NK-92 treated with Interleukin-12 subunit alpha and Interleukin-12 subunit beta, amount 100 ng/mL, for 24 hours (cell line): ENCODE measurements around the gene PRKCE.

ENCODE experiments used
- DNase-seq: peaks from one replicate; lab custom pipeline; 2025; lab: John Stamatoyannopoulos, UW

PRKCE gene

DNA sequence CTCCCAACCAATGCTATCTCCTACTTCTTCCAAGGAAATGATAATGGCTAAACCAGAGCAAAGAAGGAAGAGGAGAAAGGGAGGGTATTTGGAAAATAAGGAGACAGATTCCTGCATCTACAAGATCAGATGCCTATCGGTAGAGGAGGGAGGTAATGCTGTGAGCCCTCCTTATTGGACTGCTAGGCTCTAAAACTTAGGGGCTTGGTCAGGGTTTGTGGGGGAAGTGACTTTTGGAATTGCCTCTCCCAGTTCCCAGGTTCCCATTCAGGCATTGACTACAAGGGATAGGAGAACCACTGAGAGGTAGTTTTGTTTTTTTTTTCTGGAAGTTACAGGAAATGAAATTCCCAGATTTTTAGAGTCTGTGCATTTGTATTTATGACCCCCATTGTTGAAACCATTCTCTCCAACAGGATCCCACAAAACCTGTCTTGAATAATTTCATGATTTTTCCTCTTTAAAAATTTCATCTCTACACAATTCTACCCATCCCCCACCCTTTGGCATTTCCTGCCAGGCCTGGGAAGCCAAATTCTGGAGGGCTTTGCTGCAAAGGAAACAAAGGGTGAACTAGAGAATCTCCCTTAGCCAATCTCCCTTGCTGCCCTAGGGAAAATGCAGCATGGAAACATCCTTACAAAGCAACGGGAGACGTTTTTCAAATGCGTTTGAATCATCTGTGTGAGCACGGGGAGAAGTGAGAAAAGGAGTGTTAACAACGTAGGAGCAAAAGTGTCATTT, 363.6 kb downstream of the PRKCE start:
- DNase-seq = no peak

DNA sequence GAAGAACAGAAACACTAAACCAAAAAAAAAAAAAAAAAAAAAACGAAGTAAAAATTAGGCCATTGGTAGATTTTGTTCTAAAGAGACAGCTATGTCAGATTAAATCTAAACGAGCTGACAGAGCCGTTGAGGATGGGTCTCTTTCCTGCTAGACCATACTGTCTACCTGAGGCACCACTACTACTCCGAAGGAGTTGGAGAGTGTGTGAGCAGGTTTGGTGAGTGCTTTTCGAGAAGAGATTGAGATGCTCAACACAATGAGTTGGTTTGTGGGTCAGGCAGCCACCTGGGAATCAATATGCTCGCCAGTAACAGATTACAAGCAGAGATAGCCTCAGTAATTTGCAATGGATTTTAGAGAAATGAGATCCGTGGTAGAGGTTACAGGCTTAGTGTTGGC, 364.2 kb downstream of the PRKCE start:
- no peak for DNase-seq

DNA sequence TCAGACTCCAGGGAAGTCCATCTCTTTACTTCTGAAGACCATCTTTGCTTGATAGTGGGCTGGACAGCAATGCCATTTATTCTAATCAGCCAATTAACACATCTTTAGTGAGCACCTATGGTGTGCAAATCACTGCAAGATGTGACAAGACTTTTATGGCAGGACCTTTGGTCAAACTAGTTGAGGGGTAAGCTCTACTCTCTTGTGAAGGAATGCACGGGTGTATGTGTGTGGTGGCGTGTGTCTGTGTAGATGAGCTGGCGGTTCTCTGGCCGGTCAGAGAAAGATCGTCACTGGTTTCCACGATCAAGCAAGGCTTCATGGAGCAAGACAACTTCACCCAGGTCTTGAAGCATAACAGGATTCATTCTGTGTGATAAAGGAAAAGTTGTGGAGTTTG, 364.6 kb downstream of the PRKCE start:
- DNase-seq = no peak

DNA sequence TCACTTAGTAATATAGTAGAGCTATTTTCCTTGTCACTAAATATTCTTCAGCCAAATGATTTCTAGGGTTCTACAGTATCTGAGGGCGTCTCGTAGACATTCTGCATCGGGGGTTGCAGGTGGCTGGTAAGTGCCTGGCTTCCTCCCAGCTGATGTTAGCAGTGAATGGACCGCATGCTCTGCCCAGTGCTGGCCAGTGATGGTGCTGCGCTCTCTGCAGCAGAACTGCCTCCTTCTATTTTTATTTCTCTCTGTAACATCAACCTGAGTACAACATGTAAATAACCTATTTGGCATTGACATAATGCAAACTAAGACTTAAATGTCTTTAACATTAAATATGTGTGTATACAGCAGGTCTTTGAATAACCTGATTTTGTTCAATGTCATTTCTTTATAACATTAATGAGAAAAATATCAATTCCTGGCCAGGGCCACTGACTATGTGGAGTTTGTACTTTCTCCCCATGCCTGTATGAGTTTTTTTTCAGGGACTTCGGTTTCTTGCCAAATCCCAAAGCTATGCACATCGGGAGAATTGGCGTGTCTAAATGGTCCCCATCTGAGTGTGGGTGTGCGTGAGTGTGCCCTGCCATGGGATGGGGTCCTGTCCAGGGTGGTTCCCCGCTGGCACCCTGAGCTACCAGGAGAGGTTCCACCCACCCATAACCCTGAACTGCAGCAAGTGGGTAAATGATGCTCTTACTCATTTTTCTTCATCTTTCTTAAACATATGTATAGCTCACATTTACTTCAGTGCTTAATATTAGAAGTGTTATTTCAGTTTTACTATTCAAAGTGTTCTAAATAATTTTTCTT, 367.5 kb downstream of the PRKCE start:
- no peak for DNase-seq

- no peak for DNase-seq
Observed at GRCh38 chr2:46020416-46020815, 368.9 kb downstream of the PRKCE start.

GRCh38 chr2:46023165-46023854, 371.8 kb downstream of the PRKCE start:
- no peak for DNase-seq

DNA sequence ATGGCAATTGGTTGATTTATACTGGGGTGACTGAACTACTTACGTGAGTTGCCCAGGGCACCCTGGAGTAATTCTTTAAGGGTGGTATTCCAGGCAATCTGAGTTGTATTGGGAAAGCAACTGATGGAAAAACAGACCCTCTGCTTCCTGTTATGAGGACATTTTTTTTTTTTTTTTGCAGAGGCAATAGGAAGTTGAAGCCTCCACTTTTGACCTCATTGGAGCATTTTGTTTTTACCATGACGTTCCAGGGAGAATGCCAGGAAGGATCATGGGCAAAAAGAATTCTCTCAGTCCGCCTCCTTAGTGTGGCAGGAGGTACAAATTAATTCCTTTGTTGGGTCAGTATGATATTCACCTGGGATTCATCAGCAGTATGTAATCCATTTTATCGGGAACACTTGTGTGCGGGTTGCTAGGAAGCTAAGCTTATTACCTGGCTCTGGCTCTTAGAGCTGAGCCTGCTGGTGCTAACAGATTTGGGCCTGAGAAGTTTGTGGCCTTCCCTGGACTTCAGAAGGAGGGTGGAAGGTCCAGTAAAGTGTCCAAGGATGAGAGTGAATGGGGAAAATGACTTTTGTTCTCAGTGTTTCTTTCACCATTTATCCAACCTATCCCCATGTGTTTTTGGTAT, 372.8 kb downstream of the PRKCE start:
- no peak for DNase-seq

DNA sequence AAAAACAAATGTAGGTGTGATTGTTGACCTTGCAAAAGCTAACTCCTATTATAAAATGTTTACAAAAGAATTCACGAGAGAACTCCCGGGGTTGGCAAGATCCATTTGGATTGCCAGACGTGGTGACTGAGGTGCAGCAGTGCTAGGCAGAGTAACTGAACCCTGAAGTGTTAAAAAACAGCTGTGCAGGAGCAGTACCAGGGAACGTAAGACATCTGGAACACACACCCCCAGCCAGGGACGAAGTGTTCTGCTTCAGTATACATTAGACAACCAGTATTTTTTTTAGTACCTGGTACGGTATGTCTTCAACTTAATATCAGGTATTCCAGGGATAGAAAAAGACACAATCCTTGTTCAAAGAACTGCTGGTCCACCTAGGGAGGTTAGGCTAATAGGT, 373.6 kb downstream of the PRKCE start:
- DNase-seq = no peak

- no peak for DNase-seq
Observed at GRCh38 chr2:46025676-46026075, 374.2 kb downstream of the PRKCE start.

GRCh38 chr2:46026431-46026830, 375.0 kb downstream of the PRKCE start:
- no peak for DNase-seq

GRCh38 chr2:46029332-46029811, 377.9 kb downstream of the PRKCE start:
- DNase-seq = no peak

- no peak for DNase-seq
Observed at GRCh38 chr2:46030330-46030729, 378.9 kb downstream of the PRKCE start.

- DNase-seq = no peak
Observed at GRCh38 chr2:46032161-46032813, 380.8 kb downstream of the PRKCE start.

DNA sequence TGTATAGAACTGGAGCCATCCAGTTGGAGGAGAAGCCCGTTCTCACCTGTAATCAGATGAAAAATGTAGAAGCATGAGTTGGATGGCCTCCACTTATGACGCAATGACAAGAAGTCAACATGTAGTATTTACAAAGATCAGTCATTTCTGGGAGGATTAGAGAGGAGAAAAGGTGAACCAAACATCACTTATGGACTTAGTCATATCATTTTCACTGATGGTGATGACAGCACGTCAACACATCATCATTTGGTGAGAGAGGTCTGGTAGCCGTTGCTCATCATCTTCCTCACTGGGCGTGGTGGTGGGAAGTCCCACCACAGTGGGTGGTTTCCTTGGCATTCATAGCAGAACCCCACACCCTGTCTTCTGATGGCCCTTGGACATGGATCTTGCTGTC, 381.5 kb downstream of the PRKCE start:
- DNase-seq = no peak

- no peak for DNase-seq
Observed at GRCh38 chr2:46034535-46034934, 383.1 kb downstream of the PRKCE start.

GRCh38 chr2:46036929-46037328, 385.5 kb downstream of the PRKCE start:
- no peak for DNase-seq

- DNase-seq = no peak
Observed at GRCh38 chr2:46039543-46040303, 388.2 kb downstream of the PRKCE start.

- DNase-seq = no peak
Observed at GRCh38 chr2:46040563-46041155, 389.2 kb downstream of the PRKCE start.

- no peak for DNase-seq
Observed at GRCh38 chr2:46041434-46041833, 390.0 kb downstream of the PRKCE start.

- DNase-seq = no peak
Observed at GRCh38 chr2:46042207-46042637, 390.7 kb downstream of the PRKCE start.
